K562 (cell line): ENCODE data around the gene HPS4. TPM values are rescaled to one million over a fixed set of nuclear protein-coding genes. Genes with fewer than 3 reads are reported as not detected.

Experiments used
- FIP1L1 ChIP-seq: fragments of 200-400 bp; formaldehyde crosslinking; IDR thresholded peaks from 2 replicates; pipeline ENCODE4 v1.6.1; 2018; ENCODE audit warnings: mild to moderate bottlenecking, low read depth, low read length; ENCODE audit not compliant: poor library complexity, severe bottlenecking
- FOXA1 ChIP-seq: fragments of 450-650 bp; IDR thresholded peaks from 2 replicates; pipeline ENCODE4 v1.6.1; 2016; ENCODE audit warnings: mild to moderate bottlenecking, borderline replicate concordance
- NEUROD1 ChIP-seq: fragments of 150-350 bp; IDR thresholded peaks from 2 replicates; pipeline ENCODE4 v1.6.1; 2014; ENCODE audit warnings: borderline replicate concordance, low read length, low read depth; ENCODE audit not compliant: partially characterized antibody
- NFE2L1 ChIP-seq: fragments of 450-650 bp; IDR thresholded peaks from 2 replicates; pipeline ENCODE4 v1.6.1; 2016; ENCODE audit warnings: missing genetic modification characterization, low read depth, mild to moderate bottlenecking, missing compliant biosample characterization, moderate library complexity, borderline replicate concordance
- PHF8 ChIP-seq: fragments of 200-600 bp; sonication (generic); IDR thresholded peaks from 2 replicates; pipeline ENCODE4 v1.6.1; 2012; ENCODE audit warnings: mixed run types, mild to moderate bottlenecking, inconsistent platforms, low read length, moderate library complexity, borderline replicate concordance
- PHTF2 ChIP-seq: fragments of 250-450 bp; sonication (Bioruptor Pico); IDR thresholded peaks from 2 replicates; pipeline ENCODE4 v1.5.0; 2021; ENCODE audit warnings: mild to moderate bottlenecking
- RB1 ChIP-seq: fragments of 450-650 bp; IDR thresholded peaks from 2 replicates; pipeline ENCODE4 v1.6.1; 2017; ENCODE audit warnings: low read depth, mild to moderate bottlenecking
- TCFL5 ChIP-seq: fragments of 250-450 bp; sonication (Bioruptor Pico); conservative IDR thresholded peaks from 2 replicates; pipeline ENCODE4 v1.6.1; 2021; ENCODE audit warnings: mild to moderate bottlenecking, moderate library complexity, matching md5 sums
- ZNF197 ChIP-seq: fragments of 200-800 bp; sonication (Bioruptor generic); IDR thresholded peaks from 2 replicates; pipeline ENCODE4 v1.6.1; 2016; ENCODE audit warnings: low read depth, missing genetic modification characterization, missing compliant biosample characterization
- ZNF24 ChIP-seq: fragments of 450-650 bp; IDR thresholded peaks from 2 replicates; pipeline ENCODE4 v1.6.1; 2016
- ZNF384 ChIP-seq: IDR thresholded peaks from 2 replicates; pipeline ENCODE4 v1.6.1; 2012; ENCODE audit warnings: low read depth, low read length, improper control_type of control experiment
- ZNF717 ChIP-seq: fragments of 250-450 bp; sonication (Bioruptor Pico); IDR thresholded peaks from 2 replicates; pipeline ENCODE4 v1.5.0; 2021
- polyA plus RNA-seq, 8 experiments: library from polyadenylated mRNA; depleted of rRNA in 4 of 8; stranded (reverse) in 5 of 8; unstranded in 3 of 8; fragments of >200 nt; fragmentation: Nextera tagmentation in 2 of 8; fragmentation: Illumina TruSeq in 1 of 8; extraction: Ambion mirVana in 2 of 8; extraction: Trizol in 1 of 8; gene quantifications; 2 replicates each; pipeline versions ENCODE4 v1.2.1 to v1.2.3, GENCODE V29; 2011 to 2014; ENCODE audit warnings: inconsistent platforms in 1 of 8, missing spikeins in 1 of 8
- total RNA-seq, 7 experiments: library from RNA; depleted of rRNA in 6 of 7; stranded (reverse); fragments of >200 nt in 6 of 7; fragmentation: Illumina TruSeq in 2 of 7; extraction: Trizol in 2 of 7; gene quantifications; 2 replicates each; pipeline versions ENCODE4 v1.2.1 to v1.2.3, GENCODE V29; 2011 to 2021; ENCODE audit warnings: low replicate concordance in 1 of 7
- TF ChIP-seq, protein P1 (sequence below): fragments of 250-450 bp; sonication (Bioruptor Pico); IDR thresholded peaks from 2 replicates; pipeline ENCODE4 v1.5.0; 2021; ENCODE audit warnings: mild to moderate bottlenecking, moderate library complexity
- TF ChIP-seq, protein P2 (sequence below): sonication (generic); formaldehyde crosslinking; IDR thresholded peaks from 2 replicates; pipeline ENCODE4 v1.8.1; 2023; ENCODE audit warnings: missing genetic modification reagents, mild to moderate bottlenecking, borderline replicate concordance
- TF ChIP-seq, protein P3 (sequence below): fragments of 450-650 bp; formaldehyde crosslinking; IDR thresholded peaks from 2 replicates; pipeline ENCODE4 v1.4.0; 2020; ENCODE audit warnings: mild to moderate bottlenecking, moderate library complexity

The HPS4 gene
- total and polyA plus RNA-seq, 9 of the 15 experiments (the other 6 are each of a cell fraction or from before 2014, with no cell fraction given), result 12.8 to 29.2 (median 25.3) TPM

DNA sequence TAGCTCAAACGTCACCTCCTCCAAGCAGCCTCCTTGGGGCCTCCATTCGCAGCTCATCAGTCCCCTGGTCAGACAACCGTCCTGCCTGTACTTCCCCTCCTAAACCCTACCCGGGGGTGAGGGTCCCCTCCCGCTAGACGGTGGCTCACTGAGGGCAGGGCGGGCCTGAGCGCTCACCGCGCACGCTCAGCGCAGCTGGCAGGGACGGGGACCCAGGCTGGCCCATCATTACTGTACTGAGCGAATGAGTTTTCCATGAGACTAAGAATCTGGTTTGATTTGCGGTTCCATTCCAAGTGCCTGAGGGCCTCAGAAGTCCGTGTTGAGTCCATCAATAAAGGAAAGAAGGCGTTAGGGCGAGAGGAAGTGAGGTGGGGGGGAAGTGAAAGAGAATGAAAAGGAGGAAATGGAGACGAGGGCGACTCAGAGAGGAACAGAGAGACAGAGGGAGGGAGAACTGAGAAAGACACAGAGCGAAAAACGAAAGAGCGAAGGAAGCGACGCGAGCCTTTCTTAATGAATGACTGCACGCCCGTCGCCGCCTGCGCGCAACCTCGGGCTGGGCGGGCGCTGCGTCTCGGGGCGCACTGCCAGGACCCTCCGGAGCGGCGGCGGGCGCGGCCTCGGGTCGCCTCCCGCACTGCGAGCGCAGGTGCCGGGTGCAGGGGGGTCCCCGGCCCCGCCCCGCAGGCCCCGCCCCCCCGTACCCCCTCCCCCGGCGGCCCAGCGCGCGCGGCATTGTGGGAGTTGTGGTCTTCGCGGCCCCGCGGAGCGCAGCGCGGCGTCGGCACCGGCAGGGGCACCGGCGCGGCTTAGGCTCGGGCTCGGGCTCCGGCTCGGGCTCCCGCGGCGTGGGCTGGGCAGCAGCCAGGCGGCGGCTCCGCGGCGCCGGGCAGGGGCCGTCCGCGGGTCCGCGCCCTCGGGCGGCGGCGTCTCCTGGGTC lies 54.8 kb downstream of the HPS4 start, which contains the start of gene ASPHD2 (continued):
- TF ChIP-seq PHTF2 (CRISPR knock-in tag), result no peak
- TF ChIP-seq, protein P1, sequence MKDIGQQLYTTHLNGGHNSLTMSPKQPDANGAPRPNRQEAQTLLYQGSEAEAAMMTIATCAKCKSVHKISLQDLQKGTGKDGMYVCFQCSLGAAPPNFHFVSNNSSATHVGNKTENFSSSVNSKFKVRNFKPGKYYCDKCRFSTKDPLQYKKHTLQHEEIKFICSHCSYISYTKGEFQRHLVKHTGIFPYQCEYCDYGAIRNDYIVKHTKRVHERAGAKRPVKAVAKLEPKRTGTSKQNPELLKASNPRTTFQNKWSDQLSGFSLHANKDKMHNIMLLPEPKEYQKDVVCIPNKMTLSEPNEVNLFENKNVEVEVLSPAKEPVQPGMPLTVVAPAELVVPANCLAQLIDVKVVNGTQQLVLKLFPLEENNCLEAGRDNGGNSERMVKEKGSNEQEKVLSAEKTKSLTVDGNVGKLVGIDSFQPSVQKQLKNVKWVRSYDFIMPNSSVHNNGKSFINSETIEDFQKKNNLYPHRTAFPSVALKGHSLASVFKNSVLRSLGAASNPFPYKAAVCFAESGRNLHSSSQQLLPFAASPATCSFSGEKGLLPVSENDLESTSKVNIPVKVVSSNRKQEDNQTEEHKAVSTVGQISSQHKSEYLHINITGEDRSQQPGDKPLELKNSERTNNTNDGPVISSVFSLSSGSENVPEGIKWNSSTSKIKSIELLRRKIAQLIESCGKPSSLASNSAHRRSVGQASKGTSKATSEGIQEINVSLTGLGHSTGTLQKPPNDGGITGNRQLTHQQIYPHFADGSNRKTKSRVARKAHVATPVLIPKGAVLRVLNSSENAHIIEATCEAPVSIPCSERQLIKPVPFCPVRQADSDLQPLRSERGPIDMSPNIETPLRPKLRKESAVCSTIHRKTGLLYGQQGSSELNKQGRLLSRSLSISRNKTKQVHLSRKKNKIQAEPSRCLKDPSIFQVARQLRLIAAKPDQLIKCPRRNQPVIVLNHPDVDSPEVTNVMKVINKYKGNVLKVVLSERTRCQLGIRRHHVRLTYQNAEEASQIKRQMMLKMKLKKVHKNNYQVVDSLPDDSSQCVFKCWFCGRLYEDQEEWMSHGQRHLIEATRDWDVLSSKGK, result no peak
- TF ChIP-seq NFE2L1, result no peak
- TF ChIP-seq RB1, result no peak
- no peak for TF ChIP-seq ZNF384
- no peak for TF ChIP-seq ZNF197 (CRISPR knock-in tag)
- no peak for TF ChIP-seq FIP1L1
- no peak for TF ChIP-seq ZNF717 (CRISPR knock-in tag)
- TF ChIP-seq NEUROD1, result no peak
- peak; percentile 60; the same call in 1 of the 2 replicates for TF ChIP-seq PHF8
- no peak for TF ChIP-seq TCFL5
- no peak for TF ChIP-seq FOXA1
- TF ChIP-seq ZNF24, result no peak
- TF ChIP-seq, protein P2, sequence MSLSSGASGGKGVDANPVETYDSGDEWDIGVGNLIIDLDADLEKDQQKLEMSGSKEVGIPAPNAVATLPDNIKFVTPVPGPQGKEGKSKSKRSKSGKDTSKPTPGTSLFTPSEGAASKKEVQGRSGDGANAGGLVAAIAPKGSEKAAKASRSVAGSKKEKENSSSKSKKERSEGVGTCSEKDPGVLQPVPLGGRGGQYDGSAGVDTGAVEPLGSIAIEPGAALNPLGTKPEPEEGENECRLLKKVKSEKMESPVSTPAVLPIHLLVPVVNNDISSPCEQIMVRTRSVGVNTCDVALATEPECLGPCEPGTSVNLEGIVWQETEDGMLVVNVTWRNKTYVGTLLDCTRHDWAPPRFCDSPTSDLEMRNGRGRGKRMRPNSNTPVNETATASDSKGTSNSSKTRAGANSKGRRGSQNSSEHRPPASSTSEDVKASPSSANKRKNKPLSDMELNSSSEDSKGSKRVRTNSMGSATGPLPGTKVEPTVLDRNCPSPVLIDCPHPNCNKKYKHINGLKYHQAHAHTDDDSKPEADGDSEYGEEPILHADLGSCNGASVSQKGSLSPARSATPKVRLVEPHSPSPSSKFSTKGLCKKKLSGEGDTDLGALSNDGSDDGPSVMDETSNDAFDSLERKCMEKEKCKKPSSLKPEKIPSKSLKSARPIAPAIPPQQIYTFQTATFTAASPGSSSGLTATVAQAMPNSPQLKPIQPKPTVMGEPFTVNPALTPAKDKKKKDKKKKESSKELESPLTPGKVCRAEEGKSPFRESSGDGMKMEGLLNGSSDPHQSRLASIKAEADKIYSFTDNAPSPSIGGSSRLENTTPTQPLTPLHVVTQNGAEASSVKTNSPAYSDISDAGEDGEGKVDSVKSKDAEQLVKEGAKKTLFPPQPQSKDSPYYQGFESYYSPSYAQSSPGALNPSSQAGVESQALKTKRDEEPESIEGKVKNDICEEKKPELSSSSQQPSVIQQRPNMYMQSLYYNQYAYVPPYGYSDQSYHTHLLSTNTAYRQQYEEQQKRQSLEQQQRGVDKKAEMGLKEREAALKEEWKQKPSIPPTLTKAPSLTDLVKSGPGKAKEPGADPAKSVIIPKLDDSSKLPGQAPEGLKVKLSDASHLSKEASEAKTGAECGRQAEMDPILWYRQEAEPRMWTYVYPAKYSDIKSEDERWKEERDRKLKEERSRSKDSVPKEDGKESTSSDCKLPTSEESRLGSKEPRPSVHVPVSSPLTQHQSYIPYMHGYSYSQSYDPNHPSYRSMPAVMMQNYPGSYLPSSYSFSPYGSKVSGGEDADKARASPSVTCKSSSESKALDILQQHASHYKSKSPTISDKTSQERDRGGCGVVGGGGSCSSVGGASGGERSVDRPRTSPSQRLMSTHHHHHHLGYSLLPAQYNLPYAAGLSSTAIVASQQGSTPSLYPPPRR (CRISPR knock-in tag), result no peak
- TF ChIP-seq, protein P3, sequence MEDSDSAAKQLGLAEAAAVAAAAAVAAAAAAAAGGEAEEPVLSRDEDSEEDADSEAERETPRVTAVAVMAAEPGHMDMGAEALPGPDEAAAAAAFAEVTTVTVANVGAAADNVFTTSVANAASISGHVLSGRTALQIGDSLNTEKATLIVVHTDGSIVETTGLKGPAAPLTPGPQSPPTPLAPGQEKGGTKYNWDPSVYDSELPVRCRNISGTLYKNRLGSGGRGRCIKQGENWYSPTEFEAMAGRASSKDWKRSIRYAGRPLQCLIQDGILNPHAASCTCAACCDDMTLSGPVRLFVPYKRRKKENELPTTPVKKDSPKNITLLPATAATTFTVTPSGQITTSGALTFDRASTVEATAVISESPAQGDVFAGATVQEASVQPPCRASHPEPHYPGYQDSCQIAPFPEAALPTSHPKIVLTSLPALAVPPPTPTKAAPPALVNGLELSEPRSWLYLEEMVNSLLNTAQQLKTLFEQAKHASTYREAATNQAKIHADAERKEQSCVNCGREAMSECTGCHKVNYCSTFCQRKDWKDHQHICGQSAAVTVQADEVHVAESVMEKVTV (CRISPR knock-in tag), result no peak
